ENCODE measurements around the gene OXER1. TPM values are rescaled to one million over a fixed set of nuclear protein-coding genes. Genes with fewer than 3 reads are reported as not detected.

OXER1 gene
- total RNA-seq, 1 experiment from 2014 or later: 0.10 TPM

GRCh38 chr2:42784204-42784880 lies 20.4 kb upstream of the OXER1 start:
- in situ Hi-C loops (cut with HindIII; ENCODE audit: low pct_unique_long_range_greater_than_20kb, low sequenced_read_pairs): no loop called here
- no peaks in the 10 kb centered on the region for H3K27me3 ChIP-seq (ENCODE audit: control insufficient read depth, insufficient read depth, low read length)
- intact Hi-C loops (cut with micrococcal nuclease; ENCODE audit: unreplicated experiment): no loop called here
- ChIA-PET CTCF (no interaction called here), POLR2A (no interaction called here)
- H3K27ac ChIP-seq (ENCODE audit: low read length): no peak overlapping the region
- H3K4me3 ChIP-seq (ENCODE audit: low read depth in 2 of 2, low read length in 2 of 2): no peak overlapping the region
- ATAC-seq (no peak), DNase-seq (ENCODE audit: low read depth, low spot score) (no peak)
- no peak for TF ChIP-seq TCF7L2 (IDR thresholded peaks at IDR 0.05; ENCODE audit: low read depth, low read length)
- TF ChIP-seq SIN3A (IDR thresholded peaks at IDR 0.05; ENCODE audit: borderline replicate concordance, insufficient read depth, low read depth, low read length): no peak
- TF ChIP-seq, protein P1, sequence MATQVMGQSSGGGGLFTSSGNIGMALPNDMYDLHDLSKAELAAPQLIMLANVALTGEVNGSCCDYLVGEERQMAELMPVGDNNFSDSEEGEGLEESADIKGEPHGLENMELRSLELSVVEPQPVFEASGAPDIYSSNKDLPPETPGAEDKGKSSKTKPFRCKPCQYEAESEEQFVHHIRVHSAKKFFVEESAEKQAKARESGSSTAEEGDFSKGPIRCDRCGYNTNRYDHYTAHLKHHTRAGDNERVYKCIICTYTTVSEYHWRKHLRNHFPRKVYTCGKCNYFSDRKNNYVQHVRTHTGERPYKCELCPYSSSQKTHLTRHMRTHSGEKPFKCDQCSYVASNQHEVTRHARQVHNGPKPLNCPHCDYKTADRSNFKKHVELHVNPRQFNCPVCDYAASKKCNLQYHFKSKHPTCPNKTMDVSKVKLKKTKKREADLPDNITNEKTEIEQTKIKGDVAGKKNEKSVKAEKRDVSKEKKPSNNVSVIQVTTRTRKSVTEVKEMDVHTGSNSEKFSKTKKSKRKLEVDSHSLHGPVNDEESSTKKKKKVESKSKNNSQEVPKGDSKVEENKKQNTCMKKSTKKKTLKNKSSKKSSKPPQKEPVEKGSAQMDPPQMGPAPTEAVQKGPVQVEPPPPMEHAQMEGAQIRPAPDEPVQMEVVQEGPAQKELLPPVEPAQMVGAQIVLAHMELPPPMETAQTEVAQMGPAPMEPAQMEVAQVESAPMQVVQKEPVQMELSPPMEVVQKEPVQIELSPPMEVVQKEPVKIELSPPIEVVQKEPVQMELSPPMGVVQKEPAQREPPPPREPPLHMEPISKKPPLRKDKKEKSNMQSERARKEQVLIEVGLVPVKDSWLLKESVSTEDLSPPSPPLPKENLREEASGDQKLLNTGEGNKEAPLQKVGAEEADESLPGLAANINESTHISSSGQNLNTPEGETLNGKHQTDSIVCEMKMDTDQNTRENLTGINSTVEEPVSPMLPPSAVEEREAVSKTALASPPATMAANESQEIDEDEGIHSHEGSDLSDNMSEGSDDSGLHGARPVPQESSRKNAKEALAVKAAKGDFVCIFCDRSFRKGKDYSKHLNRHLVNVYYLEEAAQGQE (IDR thresholded peaks at IDR 0.05; ENCODE audit: insufficient read depth in 1 of 2, low read depth in 2 of 2, low read length in 1 of 2): no peak
- TF ChIP-seq, protein P2, sequence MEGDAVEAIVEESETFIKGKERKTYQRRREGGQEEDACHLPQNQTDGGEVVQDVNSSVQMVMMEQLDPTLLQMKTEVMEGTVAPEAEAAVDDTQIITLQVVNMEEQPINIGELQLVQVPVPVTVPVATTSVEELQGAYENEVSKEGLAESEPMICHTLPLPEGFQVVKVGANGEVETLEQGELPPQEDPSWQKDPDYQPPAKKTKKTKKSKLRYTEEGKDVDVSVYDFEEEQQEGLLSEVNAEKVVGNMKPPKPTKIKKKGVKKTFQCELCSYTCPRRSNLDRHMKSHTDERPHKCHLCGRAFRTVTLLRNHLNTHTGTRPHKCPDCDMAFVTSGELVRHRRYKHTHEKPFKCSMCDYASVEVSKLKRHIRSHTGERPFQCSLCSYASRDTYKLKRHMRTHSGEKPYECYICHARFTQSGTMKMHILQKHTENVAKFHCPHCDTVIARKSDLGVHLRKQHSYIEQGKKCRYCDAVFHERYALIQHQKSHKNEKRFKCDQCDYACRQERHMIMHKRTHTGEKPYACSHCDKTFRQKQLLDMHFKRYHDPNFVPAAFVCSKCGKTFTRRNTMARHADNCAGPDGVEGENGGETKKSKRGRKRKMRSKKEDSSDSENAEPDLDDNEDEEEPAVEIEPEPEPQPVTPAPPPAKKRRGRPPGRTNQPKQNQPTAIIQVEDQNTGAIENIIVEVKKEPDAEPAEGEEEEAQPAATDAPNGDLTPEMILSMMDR (IDR thresholded peaks at IDR 0.05): no peak
- no peak for TF ChIP-seq POLR2AphosphoS5 (IDR thresholded peaks at IDR 0.05; ENCODE audit: low read depth, low read length)
- H3K9me3 ChIP-seq (ENCODE audit: control insufficient read depth, insufficient read depth, low read depth, low read length): no peaks in the 10 kb centered on the region
- no TSS peak for BruUV-seq (replicated peaks)
- no peaks in the 10 kb centered on the region for H3K36me3 ChIP-seq (ENCODE audit: control insufficient read depth, insufficient read depth, low read length)
- no peaks in the 10 kb centered on the region for H3K4me1 ChIP-seq (ENCODE audit: control insufficient read depth, insufficient read depth, low read length)

- DNase-seq (ENCODE audit: low read depth, low spot score): no peak
- H3K27ac ChIP-seq (ENCODE audit: low read length): no peak overlapping the region
- H3K36me3 ChIP-seq (ENCODE audit: control insufficient read depth, insufficient read depth, low read length): no peaks in the 10 kb centered on the region
- H3K27me3 ChIP-seq (ENCODE audit: control insufficient read depth, insufficient read depth, low read length): no peaks in the 10 kb centered on the region
- ChIA-PET CTCF (no interaction called here), POLR2A (no interaction called here)
- no peak for TF ChIP-seq POLR2AphosphoS5 (IDR thresholded peaks at IDR 0.05; ENCODE audit: low read depth, low read length)
- TF ChIP-seq SIN3A (IDR thresholded peaks at IDR 0.05; ENCODE audit: borderline replicate concordance, insufficient read depth, low read depth, low read length): no peak
- TF ChIP-seq, protein P1 (IDR thresholded peaks at IDR 0.05; ENCODE audit: insufficient read depth in 1 of 2, low read depth in 2 of 2, low read length in 1 of 2): no peak
- TF ChIP-seq, protein P2 (IDR thresholded peaks at IDR 0.05): no peak
- no peak for TF ChIP-seq TCF7L2 (IDR thresholded peaks at IDR 0.05; ENCODE audit: low read depth, low read length)
- no peak overlapping the region for H3K4me3 ChIP-seq (ENCODE audit: low read depth in 2 of 2, low read length in 2 of 2)
- no peak for ATAC-seq
- no peaks in the 10 kb centered on the region for H3K9me3 ChIP-seq (ENCODE audit: control insufficient read depth, insufficient read depth, low read depth, low read length)
- intact Hi-C loops (cut with micrococcal nuclease; ENCODE audit: unreplicated experiment) (no loop called here), in situ Hi-C loops (cut with HindIII; ENCODE audit: low pct_unique_long_range_greater_than_20kb, low sequenced_read_pairs) (no loop called here)
- H3K4me1 ChIP-seq (ENCODE audit: control insufficient read depth, insufficient read depth, low read length): no peaks in the 10 kb centered on the region
- no TSS peak for BruUV-seq (replicated peaks)
Observed at GRCh38 chr2:42783511-42783910, 19.6 kb upstream of the OXER1 start.

All from Panc1 (cell line).